Measurements from ENCODE around the gene SEPTIN6. TPM values are rescaled to one million over a fixed set of nuclear protein-coding genes. Genes with fewer than 3 reads are reported as not detected.

The SEPTIN6 gene
- total RNA-seq, 1 experiment from 2014 or later: 62.9 TPM

- Mint-ChIP-seq H3K36me3 (0 out of 2 replicates have a peak, but pooled peaks cover under 1% of the 10 kb centered on the region), H3K27ac (no peak overlapping the region), H3K4me3 (no peak overlapping the region), H3K4me1 (peaks cover 24% of the 10 kb centered on the region), H3K9me3 (no peaks in the 10 kb centered on the region), H3K27me3 (ENCODE audit: low read depth) (no peaks in the 10 kb centered on the region)
- no peak for TF ChIP-seq RORB (CRISPR knock-in tag; IDR thresholded peaks at IDR 0.05)
- TF ChIP-seq GTF2I (CRISPR knock-in tag; conservative IDR thresholded peaks at IDR 0.05): no peak
- no peak for TF ChIP-seq ZNF281 (CRISPR knock-in tag; IDR thresholded peaks at IDR 0.05)
- TF ChIP-seq, protein P1, sequence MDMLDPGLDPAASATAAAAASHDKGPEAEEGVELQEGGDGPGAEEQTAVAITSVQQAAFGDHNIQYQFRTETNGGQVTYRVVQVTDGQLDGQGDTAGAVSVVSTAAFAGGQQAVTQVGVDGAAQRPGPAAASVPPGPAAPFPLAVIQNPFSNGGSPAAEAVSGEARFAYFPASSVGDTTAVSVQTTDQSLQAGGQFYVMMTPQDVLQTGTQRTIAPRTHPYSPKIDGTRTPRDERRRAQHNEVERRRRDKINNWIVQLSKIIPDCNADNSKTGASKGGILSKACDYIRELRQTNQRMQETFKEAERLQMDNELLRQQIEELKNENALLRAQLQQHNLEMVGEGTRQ (CRISPR knock-in tag; IDR thresholded peaks at IDR 0.05): no peak
- TF ChIP-seq ZNF121 (CRISPR knock-in tag; IDR thresholded peaks at IDR 0.05): no peak
- TF ChIP-seq CREM (CRISPR knock-in tag; IDR thresholded peaks at IDR 0.05): no peak
- TF ChIP-seq PRRX2 (CRISPR knock-in tag; IDR thresholded peaks at IDR 0.05): no peak
- TF ChIP-seq AR (CRISPR knock-in tag; IDR thresholded peaks at IDR 0.05): no peak
- TF ChIP-seq USF1 (CRISPR knock-in tag; IDR thresholded peaks at IDR 0.05): no peak
- no peak for TF ChIP-seq IRF2 (CRISPR knock-in tag; IDR thresholded peaks at IDR 0.05; ENCODE audit: borderline replicate concordance, low read depth)
- no peak for TF ChIP-seq ATF6 (CRISPR knock-in tag; IDR thresholded peaks at IDR 0.05)
- TF ChIP-seq MXD4 (CRISPR knock-in tag; IDR thresholded peaks at IDR 0.05; ENCODE audit: borderline replicate concordance): no peak
- TF ChIP-seq, protein P2, sequence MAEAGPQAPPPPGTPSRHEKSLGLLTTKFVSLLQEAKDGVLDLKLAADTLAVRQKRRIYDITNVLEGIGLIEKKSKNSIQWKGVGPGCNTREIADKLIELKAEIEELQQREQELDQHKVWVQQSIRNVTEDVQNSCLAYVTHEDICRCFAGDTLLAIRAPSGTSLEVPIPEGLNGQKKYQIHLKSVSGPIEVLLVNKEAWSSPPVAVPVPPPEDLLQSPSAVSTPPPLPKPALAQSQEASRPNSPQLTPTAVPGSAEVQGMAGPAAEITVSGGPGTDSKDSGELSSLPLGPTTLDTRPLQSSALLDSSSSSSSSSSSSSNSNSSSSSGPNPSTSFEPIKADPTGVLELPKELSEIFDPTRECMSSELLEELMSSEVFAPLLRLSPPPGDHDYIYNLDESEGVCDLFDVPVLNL (CRISPR knock-in tag; IDR thresholded peaks at IDR 0.05; ENCODE audit: borderline replicate concordance, low read depth): no peak
- TF ChIP-seq, protein P3, sequence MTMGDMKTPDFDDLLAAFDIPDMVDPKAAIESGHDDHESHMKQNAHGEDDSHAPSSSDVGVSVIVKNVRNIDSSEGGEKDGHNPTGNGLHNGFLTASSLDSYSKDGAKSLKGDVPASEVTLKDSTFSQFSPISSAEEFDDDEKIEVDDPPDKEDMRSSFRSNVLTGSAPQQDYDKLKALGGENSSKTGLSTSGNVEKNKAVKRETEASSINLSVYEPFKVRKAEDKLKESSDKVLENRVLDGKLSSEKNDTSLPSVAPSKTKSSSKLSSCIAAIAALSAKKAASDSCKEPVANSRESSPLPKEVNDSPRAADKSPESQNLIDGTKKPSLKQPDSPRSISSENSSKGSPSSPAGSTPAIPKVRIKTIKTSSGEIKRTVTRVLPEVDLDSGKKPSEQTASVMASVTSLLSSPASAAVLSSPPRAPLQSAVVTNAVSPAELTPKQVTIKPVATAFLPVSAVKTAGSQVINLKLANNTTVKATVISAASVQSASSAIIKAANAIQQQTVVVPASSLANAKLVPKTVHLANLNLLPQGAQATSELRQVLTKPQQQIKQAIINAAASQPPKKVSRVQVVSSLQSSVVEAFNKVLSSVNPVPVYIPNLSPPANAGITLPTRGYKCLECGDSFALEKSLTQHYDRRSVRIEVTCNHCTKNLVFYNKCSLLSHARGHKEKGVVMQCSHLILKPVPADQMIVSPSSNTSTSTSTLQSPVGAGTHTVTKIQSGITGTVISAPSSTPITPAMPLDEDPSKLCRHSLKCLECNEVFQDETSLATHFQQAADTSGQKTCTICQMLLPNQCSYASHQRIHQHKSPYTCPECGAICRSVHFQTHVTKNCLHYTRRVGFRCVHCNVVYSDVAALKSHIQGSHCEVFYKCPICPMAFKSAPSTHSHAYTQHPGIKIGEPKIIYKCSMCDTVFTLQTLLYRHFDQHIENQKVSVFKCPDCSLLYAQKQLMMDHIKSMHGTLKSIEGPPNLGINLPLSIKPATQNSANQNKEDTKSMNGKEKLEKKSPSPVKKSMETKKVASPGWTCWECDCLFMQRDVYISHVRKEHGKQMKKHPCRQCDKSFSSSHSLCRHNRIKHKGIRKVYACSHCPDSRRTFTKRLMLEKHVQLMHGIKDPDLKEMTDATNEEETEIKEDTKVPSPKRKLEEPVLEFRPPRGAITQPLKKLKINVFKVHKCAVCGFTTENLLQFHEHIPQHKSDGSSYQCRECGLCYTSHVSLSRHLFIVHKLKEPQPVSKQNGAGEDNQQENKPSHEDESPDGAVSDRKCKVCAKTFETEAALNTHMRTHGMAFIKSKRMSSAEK (CRISPR knock-in tag; IDR thresholded peaks at IDR 0.05; ENCODE audit: borderline replicate concordance): no peak
- POLR2A ChIA-PET: no interaction called here
- DNase-seq (ENCODE audit: low spot score) (no peak), ATAC-seq (no peak)
- CTCF ChIA-PET: no interaction called here
These were observed 15.3 kb downstream of the SEPTIN6 start for GRCh38 chrX:119677654-119677981.
